Measurements from ENCODE around the gene NAXD. TPM values are rescaled to one million over a fixed set of nuclear protein-coding genes. Genes with fewer than 3 reads are reported as not detected.
"Not testable (repeated sequence)": the region's sequence is repeated elsewhere in the genome, so short reads cannot be mapped to it uniquely, and the experiment has no call there.

Gene NAXD
- total RNA-seq, 1 experiment from 2014 or later: 18.7 TPM

- no TSS peak for BruUV-seq (replicated peaks)
- no peak overlapping the region for H3K27ac ChIP-seq (ENCODE audit: low read length)
- no peaks in the 10 kb centered on the region for H3K27me3 ChIP-seq (ENCODE audit: low read length)
- H4K20me1 ChIP-seq (ENCODE audit: low read length): 0 out of 2 replicates have a peak, but pooled peaks cover 3% of the 10 kb centered on the region
- no peak overlapping the region for H2AFZ ChIP-seq (ENCODE audit: low read length)
- peaks cover 17% of the 10 kb centered on the region; the same call in 1 of the 2 replicates for H3K36me3 ChIP-seq (ENCODE audit: low read depth, low read length)
- H3K4me3 ChIP-seq (ENCODE audit: low read length): no peak overlapping the region
- no peaks in the 10 kb centered on the region for H3F3A ChIP-seq (ENCODE audit: low read length, unreplicated experiment)
- ATAC-seq (no peak), DNase-seq (no peak)
- H3K4me1 ChIP-seq (ENCODE audit: insufficient read depth, low read length): no peaks in the 10 kb centered on the region
- no peaks in the 10 kb centered on the region for H3K9me2 ChIP-seq (replicated peaks; ENCODE audit: low read length)
- intact Hi-C loops (cut with micrococcal nuclease): no loop called here
- no peak overlapping the region for H3K9ac ChIP-seq (ENCODE audit: low read length)
- ChIA-PET POLR2A (ENCODE audit: unreplicated experiment) (no interaction called here), CTCF (no interaction called here)
- no peaks in the 10 kb centered on the region for H3K9me3 ChIP-seq (ENCODE audit: low read length)
- no peak for TF ChIP-seq EZH2 (IDR thresholded peaks at IDR 0.05; ENCODE audit: low read length, unreplicated experiment)
- TF ChIP-seq CTCF (conservative IDR thresholded peaks at IDR 0.05; ENCODE audit: low read depth, low read length): no peak
- no peak for TF ChIP-seq EZH2phosphoT487 (IDR thresholded peaks at IDR 0.05; ENCODE audit: borderline replicate concordance, low read length)
- no peak overlapping the region for H3K4me2 ChIP-seq (ENCODE audit: low read length)
- peaks cover 79% of the 10 kb centered on the region for H3K79me2 ChIP-seq (ENCODE audit: low read length)
These were observed 13.8 kb downstream of the NAXD start for GRCh38 chr13:110628952-110629701.

- Histone ChIP-seq H3K9me2 (replicated peaks; ENCODE audit: low read length) (no peaks in the 10 kb centered on the region), H3K9ac (ENCODE audit: low read length) (no peak overlapping the region), H3K4me1 (ENCODE audit: insufficient read depth, low read length) (no peaks in the 10 kb centered on the region), H4K20me1 (ENCODE audit: low read length) (0 out of 2 replicates have a peak, but pooled peaks cover 3% of the 10 kb centered on the region), H3K9me3 (ENCODE audit: low read length) (no peaks in the 10 kb centered on the region), H2AFZ (ENCODE audit: low read length) (no peak overlapping the region), H3K27ac (ENCODE audit: low read length) (no peak overlapping the region), H3K27me3 (ENCODE audit: low read length) (no peaks in the 10 kb centered on the region), H3K36me3 (ENCODE audit: low read depth, low read length) (peaks cover 17% of the 10 kb centered on the region; the same call in 1 of the 2 replicates), H3K4me2 (ENCODE audit: low read length) (no peak overlapping the region), H3K79me2 (ENCODE audit: low read length) (peaks cover 76% of the 10 kb centered on the region), H3F3A (ENCODE audit: low read length, unreplicated experiment) (no peaks in the 10 kb centered on the region), H3K4me3 (ENCODE audit: low read length) (no peak overlapping the region)
- intact Hi-C loops (cut with micrococcal nuclease): no loop called here
- CTCF ChIA-PET: no interaction called here
- no peak for DNase-seq
- no peak for ATAC-seq
- TF ChIP-seq CTCF (conservative IDR thresholded peaks at IDR 0.05; ENCODE audit: low read depth, low read length): no peak
- no peak for TF ChIP-seq EZH2 (IDR thresholded peaks at IDR 0.05; ENCODE audit: low read length, unreplicated experiment)
- no peak for TF ChIP-seq EZH2phosphoT487 (IDR thresholded peaks at IDR 0.05; ENCODE audit: borderline replicate concordance, low read length)
- POLR2A ChIA-PET (ENCODE audit: unreplicated experiment): no interaction called here
- no TSS peak for BruUV-seq (replicated peaks)
These were observed 14.4 kb downstream of the NAXD start for GRCh38 chr13:110629735-110630134.

GRCh38 chr13:110630566-110631119, 15.3 kb downstream of the NAXD start:
- H3K4me2 ChIP-seq (ENCODE audit: low read length): no peak overlapping the region
- no peaks in the 10 kb centered on the region for H3K9me3 ChIP-seq (ENCODE audit: low read length)
- H3K9ac ChIP-seq (ENCODE audit: low read length): no peak overlapping the region
- no peak overlapping the region for H3K27ac ChIP-seq (ENCODE audit: low read length)
- H3K4me3 ChIP-seq (ENCODE audit: low read length): no peak overlapping the region
- H3K9me2 ChIP-seq (replicated peaks; ENCODE audit: low read length): no peaks in the 10 kb centered on the region
- no peaks in the 10 kb centered on the region for H3K27me3 ChIP-seq (ENCODE audit: low read length)
- H2AFZ ChIP-seq (ENCODE audit: low read length): no peak overlapping the region
- no TSS peak for BruUV-seq (replicated peaks)
- H3K4me1 ChIP-seq (ENCODE audit: insufficient read depth, low read length): no peaks in the 10 kb centered on the region
- POLR2A ChIA-PET (ENCODE audit: unreplicated experiment): no interaction called here
- peaks cover 18% of the 10 kb centered on the region; the same call in 1 of the 2 replicates for H3K36me3 ChIP-seq (ENCODE audit: low read depth, low read length)
- TF ChIP-seq EZH2 (IDR thresholded peaks at IDR 0.05; ENCODE audit: low read length, unreplicated experiment) (no peak), CTCF (conservative IDR thresholded peaks at IDR 0.05; ENCODE audit: low read depth, low read length) (no peak), EZH2phosphoT487 (IDR thresholded peaks at IDR 0.05; ENCODE audit: borderline replicate concordance, low read length) (no peak)
- H4K20me1 ChIP-seq (ENCODE audit: low read length): 0 out of 2 replicates have a peak, but pooled peaks cover 3% of the 10 kb centered on the region
- CTCF ChIA-PET: no interaction called here
- DNase-seq: no peak
- H3K79me2 ChIP-seq (ENCODE audit: low read length): peaks cover 67% of the 10 kb centered on the region
- H3F3A ChIP-seq (ENCODE audit: low read length, unreplicated experiment): no peaks in the 10 kb centered on the region
- ATAC-seq: no peak
- intact Hi-C loops (cut with micrococcal nuclease): no loop called here

- BruUV-seq (replicated peaks); H3K9ac ChIP-seq (ENCODE audit: low read length); intact Hi-C loops (cut with micrococcal nuclease); H3K4me2 ChIP-seq (ENCODE audit: low read length); ATAC-seq; POLR2A ChIA-PET (ENCODE audit: unreplicated experiment); H3F3A ChIP-seq (ENCODE audit: low read length, unreplicated experiment); DNase-seq; H3K4me3 ChIP-seq (ENCODE audit: low read length); H3K27ac ChIP-seq (ENCODE audit: low read length); H3K9me2 ChIP-seq (replicated peaks; ENCODE audit: low read length); H2AFZ ChIP-seq (ENCODE audit: low read length); CTCF ChIA-PET; H3K27me3 ChIP-seq (ENCODE audit: low read length); H4K20me1 ChIP-seq (ENCODE audit: low read length); H3K4me1 ChIP-seq (ENCODE audit: insufficient read depth, low read length); H3K9me3 ChIP-seq (ENCODE audit: low read length): not testable (repeated sequence)
- H3K79me2 ChIP-seq (ENCODE audit: low read length): peaks cover 54% of the 10 kb centered on the region
- H3K36me3 ChIP-seq (ENCODE audit: low read depth, low read length): peaks cover 26% of the 10 kb centered on the region
These were observed 16.9 kb downstream of the NAXD start for GRCh38 chr13:110632255-110632654.
